Activated naive CD8-positive, alpha-beta T cell treated with anti-CD3 and anti-CD28 coated beads, Interleukin-2, amount 50 U/mL, for 16 hours (primary cell): Measurements from ENCODE around the gene STRN3.
"Not testable (repeated sequence)": the region's sequence is repeated elsewhere in the genome, so short reads cannot be mapped to it uniquely, and the experiment has no call there.

Source experiments
- DNase-seq: peaks from one replicate; pipeline ENCODE4 v3.0.0-alpha.2; 2020; ENCODE audit warnings: low read depth, low spot score

Gene STRN3

GRCh38 chr14:30908826-30909225 lies 117.4 kb downstream of the STRN3 start:
- no peak for DNase-seq

- no peak for DNase-seq
Observed at GRCh38 chr14:30907659-30908057, 118.5 kb downstream of the STRN3 start.

- DNase-seq, result no peak
Observed at GRCh38 chr14:30906752-30907658, 119.2 kb downstream of the STRN3 start.

- no peak for DNase-seq
Observed at GRCh38 chr14:30903285-30904124, 122.7 kb downstream of the STRN3 start.

GRCh38 chr14:30897121-30897520 lies 129.1 kb downstream of the STRN3 start:
- DNase-seq, result not testable (repeated sequence)

GRCh38 chr14:30896435-30896834 lies 129.7 kb downstream of the STRN3 start:
- DNase-seq, result no peak

GRCh38 chr14:30894923-30895515 lies 131.2 kb downstream of the STRN3 start:
- DNase-seq, result no peak

GRCh38 chr14:30893819-30894218 lies 132.4 kb downstream of the STRN3 start:
- no peak for DNase-seq

- no peak for DNase-seq
Observed at GRCh38 chr14:30889244-30889594, 137.0 kb downstream of the STRN3 start.

GRCh38 chr14:30888480-30889243 lies 137.5 kb downstream of the STRN3 start:
- no peak for DNase-seq

GRCh38 chr14:30885840-30886740 lies 140.1 kb downstream of the STRN3 start:
- no peak for DNase-seq

GRCh38 chr14:30884901-30885300 lies 141.3 kb downstream of the STRN3 start:
- no peak for DNase-seq

- DNase-seq, result no peak
Observed at GRCh38 chr14:30883508-30884294, 142.5 kb downstream of the STRN3 start.

GRCh38 chr14:30882431-30882830 lies 143.7 kb downstream of the STRN3 start:
- no peak for DNase-seq

- DNase-seq, result no peak
Observed at GRCh38 chr14:30876692-30877091, 149.5 kb downstream of the STRN3 start.

- no peak for DNase-seq
Observed at GRCh38 chr14:30875788-30876053, 150.5 kb downstream of the STRN3 start.

- DNase-seq, result no peak
Observed at GRCh38 chr14:30874999-30875787, 151.0 kb downstream of the STRN3 start.

GRCh38 chr14:30874120-30874998 lies 151.8 kb downstream of the STRN3 start, which contains the start of gene COCH:
Gene COCH, plus strand, starts transcription at chr14:30874559. Its CDS starts 380 bp downstream, at chr14:30874939.
- no peak for DNase-seq
